Psoas muscle (tissue), 8 donors: Measurements from ENCODE around the gene ZBP1. TPM values are rescaled to one million over a fixed set of nuclear protein-coding genes. Genes with fewer than 3 reads are reported as not detected.

ENCODE experiments used
- ATAC-seq, 4 donors: fragments of 200-7000 bp; cut with Tn5 transposase; one replicate each; pipeline ENCODE4 v1.9.1; 2020; ENCODE audit warnings: moderate library complexity in 3 of 4, mild to moderate bottlenecking in 2 of 4
- DNase-seq, 2 donors: peaks; one replicate each; pipeline ENCODE4 v3.0.0-alpha.2; 2020
- H3K27ac ChIP-seq: fragments of 200-600 bp; one replicate; pipeline ENCODE4 v1.8.0; 2022
- H3K27me3 ChIP-seq, 3 donors: fragments of 200-600 bp in 1 of 3; one replicate each; pipeline versions ENCODE4 v1.6.1 to v1.8.0; 2013 to 2022; ENCODE audit warnings: low read length in 2 of 3, mild to moderate bottlenecking in 2 of 3, moderate library complexity in 1 of 3; ENCODE audit not compliant: insufficient read depth in 3 of 3
- H3K36me3 ChIP-seq, 2 donors: fragments of 200-600 bp in 1 of 2; one replicate each; pipeline versions ENCODE4 v1.6.1 to v1.8.0; 2013 to 2022; ENCODE audit warnings: low read depth in 1 of 2, mild to moderate bottlenecking in 1 of 2, moderate library complexity in 1 of 2; ENCODE audit not compliant: insufficient read depth in 1 of 2
- H3K4me1 ChIP-seq: fragments of 200-600 bp; one replicate; pipeline ENCODE4 v1.8.0; 2022
- H3K4me3 ChIP-seq: fragments of 200-600 bp; one replicate; pipeline ENCODE4 v1.8.0; 2022; ENCODE audit warnings: mild to moderate bottlenecking
- H3K9me3 ChIP-seq: fragments of 200-600 bp; one replicate; pipeline ENCODE4 v1.8.0; 2022
- WGBS, 3 donors: extraction: QIAGEN DNeasy Blood & Tissue Kit; methylation state at CpG; one replicate each; pipeline versions ENCODE4 v1.1.6 to v1.1.7; 2013; 5-methylcytosine and 5-hydroxymethylcytosine counted together
- intact Hi-C, 2 donors: fragments of 100-400 bp; cut with DNase I; formaldehyde crosslinking; loops; one replicate each; pipeline versions ENCODE4 v1.11.0 to v1.14.2; 2022
- polyA plus RNA-seq, 3 donors: library from polyadenylated mRNA; stranded (reverse); fragments of 200-250 nt; gene quantifications; one replicate each; pipeline ENCODE4 v1.2.3, GENCODE V29; 2013
- total RNA-seq, 4 donors: library from RNA; stranded (reverse); fragmentation: NEBNext Ultra II Directional in 2 of 4; extraction: Animal tissue kit (Norgen Biotek cat#: 25700) in 2 of 4; gene quantifications; one replicate each; pipeline versions ENCODE4 v1.2.1 to v1.2.4, GENCODE V29; 2021 to 2023
- TF ChIP-seq, protein P1 (sequence below): fragments of 200-600 bp; IDR thresholded peaks from one replicate; pipeline ENCODE4 v1.8.0; 2022; ENCODE audit warnings: antibody characterized with exemption
- donor health status: healthy with polysubstance abuse.
- donor health status: DM: no; HTN: no; CAD: no; lungs with moderate emphysema.
- donor health status: Bipolar disorder and iron deficiency.
- donor health status: healthy.
- donor health status: DM: yes; HTN: yes; CAD: no.
- donor health status: DM: no; HTN: no; CAD: no.
- donor health status: DM: no; HTN: no; CAD: no.
- donor health status: DM: yes; HTN: yes; CAD: no.

The ZBP1 gene
- total and polyA plus RNA-seq, 7 donors, result 0.07 to 0.50 (median 0.20) TPM; not detected in 2

DNA sequence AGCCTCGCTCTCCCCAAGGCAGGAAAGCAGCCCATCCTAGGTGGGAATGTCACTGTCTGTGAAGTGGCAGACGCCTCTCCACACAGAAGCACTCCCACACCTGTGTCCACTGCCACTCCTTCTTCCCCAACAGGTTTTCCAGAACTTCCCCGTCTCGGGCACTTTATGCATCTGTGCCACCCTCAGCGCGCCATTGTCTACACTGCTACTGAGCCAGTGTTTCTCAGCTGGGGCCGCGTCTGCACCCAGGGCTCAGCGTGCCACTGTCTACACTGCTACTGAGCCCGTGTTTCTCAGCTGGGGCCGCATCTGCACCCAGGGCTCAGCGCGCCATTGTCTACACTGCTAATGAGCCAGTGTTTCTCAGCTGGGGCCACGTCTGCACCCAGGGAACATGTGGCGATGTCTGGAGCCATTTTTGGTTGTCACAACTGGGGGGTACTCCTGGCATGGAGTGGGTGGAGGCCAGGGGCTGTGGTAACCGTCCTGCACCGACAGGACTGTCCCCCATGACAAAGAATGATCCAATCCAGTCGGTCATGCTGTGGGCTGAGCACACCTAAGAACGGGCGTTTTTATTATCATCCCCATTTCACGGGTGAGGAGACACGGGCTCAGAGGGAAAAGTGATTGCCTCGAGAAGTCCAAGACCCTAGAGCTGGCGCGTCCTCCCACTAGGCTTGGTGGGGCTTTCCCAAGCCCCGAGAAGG, 41.7 kb upstream of the ZBP1 start:
- H3K27ac ChIP-seq, result no peak overlapping the region
- H3K4me1 ChIP-seq, result peaks cover 11% of the 10 kb centered on the region
- TF ChIP-seq, protein P1, sequence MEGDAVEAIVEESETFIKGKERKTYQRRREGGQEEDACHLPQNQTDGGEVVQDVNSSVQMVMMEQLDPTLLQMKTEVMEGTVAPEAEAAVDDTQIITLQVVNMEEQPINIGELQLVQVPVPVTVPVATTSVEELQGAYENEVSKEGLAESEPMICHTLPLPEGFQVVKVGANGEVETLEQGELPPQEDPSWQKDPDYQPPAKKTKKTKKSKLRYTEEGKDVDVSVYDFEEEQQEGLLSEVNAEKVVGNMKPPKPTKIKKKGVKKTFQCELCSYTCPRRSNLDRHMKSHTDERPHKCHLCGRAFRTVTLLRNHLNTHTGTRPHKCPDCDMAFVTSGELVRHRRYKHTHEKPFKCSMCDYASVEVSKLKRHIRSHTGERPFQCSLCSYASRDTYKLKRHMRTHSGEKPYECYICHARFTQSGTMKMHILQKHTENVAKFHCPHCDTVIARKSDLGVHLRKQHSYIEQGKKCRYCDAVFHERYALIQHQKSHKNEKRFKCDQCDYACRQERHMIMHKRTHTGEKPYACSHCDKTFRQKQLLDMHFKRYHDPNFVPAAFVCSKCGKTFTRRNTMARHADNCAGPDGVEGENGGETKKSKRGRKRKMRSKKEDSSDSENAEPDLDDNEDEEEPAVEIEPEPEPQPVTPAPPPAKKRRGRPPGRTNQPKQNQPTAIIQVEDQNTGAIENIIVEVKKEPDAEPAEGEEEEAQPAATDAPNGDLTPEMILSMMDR, result no peak
- ATAC-seq (no peak), DNase-seq (no peak)
- H3K9me3 ChIP-seq, result no peaks in the 10 kb centered on the region
- H3K36me3 ChIP-seq, result no peaks in the 10 kb centered on the region
- intact Hi-C loops, result no loop called here
- WGBS, 3 donors, result 81 to 91% (median 88%) methylated on average over 26 of the region's 26 CpGs
- no peak overlapping the region for H3K4me3 ChIP-seq
- no peaks in the 10 kb centered on the region for H3K27me3 ChIP-seq

DNA sequence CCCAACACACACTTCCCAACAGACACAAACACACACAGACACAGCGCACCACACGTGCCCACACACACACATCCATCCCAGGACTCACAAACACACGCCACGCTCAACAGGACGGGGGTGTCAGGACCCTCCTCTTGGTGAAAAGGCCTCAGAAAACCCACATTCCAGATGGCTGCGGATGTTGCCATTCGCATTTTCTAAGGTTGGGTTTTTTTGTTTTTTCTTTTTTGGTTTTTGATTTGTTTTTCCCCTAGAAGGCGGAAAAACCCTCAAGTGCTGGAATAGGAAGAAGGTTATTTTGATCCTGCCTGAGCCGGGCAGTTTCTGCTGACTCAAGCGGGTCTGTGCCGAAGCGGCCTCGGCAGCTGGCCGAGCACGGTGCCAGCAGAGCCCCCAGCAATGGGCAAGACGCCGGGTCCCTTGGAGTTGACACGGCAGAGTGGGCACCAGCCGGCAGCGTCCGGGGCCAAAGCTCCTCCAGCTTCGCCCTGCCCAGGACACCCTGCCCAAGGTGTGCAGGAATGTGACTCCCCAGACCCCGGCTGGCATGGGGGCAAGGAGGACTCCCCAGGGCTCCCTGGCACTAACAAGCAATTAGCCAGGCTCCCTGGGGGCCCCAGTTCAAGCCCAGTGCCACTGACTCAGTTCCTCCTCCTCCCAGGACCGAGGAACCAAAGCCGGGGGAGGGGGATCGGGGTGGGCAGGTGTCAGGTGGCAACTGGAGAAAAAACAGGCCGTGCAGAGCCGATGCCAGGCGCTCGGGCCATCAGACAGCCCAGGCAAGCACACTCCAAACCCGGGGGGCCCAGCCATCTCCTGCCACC, 40.9 kb upstream of the ZBP1 start:
- intact Hi-C loops, result no loop called here
- Histone ChIP-seq H3K27ac (no peak overlapping the region), H3K9me3 (no peaks in the 10 kb centered on the region), H3K4me3 (peak overlapping the region; percentile 37), H3K36me3 (no peaks in the 10 kb centered on the region), H3K4me1 (peaks cover 11% of the 10 kb centered on the region), H3K27me3 (no peaks in the 10 kb centered on the region)
- ATAC-seq (peak in 1 of 4 donors; percentile 37), DNase-seq (peak in 1 of 2 donors; percentile 48)
- TF ChIP-seq, protein P1, result no peak
- WGBS, 3 donors, result 40 to 50% (median 46%) methylated on average over 30 to 31 of the region's 31 CpGs

DNA sequence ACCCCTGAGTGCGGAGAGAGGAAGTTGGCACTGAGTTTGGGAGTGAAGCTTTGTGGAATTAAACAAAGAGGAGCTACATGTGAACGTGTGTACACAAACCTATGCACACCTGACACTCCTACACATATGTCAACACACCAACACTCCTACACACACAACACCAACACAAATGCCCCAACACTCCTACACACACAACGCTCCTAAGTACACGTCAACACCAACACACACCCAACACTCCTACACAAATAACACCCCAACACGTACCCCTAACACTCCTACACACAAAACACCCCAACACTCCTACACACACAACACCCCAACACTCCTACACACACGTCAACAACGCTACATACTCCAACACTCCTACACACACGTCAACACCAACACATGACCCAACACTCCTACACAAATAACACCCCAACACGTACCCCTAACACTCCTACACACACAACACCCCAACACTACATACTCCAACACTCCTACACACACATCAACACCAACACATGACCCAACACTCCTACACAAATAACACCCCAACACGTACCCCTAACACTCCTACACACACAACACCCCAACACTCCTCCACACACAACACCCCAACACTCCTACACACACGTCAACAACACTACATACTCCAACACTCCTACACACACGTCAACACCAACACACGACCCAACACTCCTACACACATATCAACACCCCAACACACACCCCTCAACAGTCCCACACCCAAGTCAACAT, 40.1 kb upstream of the ZBP1 start:
- no peaks in the 10 kb centered on the region for H3K9me3 ChIP-seq
- no peaks in the 10 kb centered on the region for H3K36me3 ChIP-seq
- 92 to 93% (median 92%) methylated on average over 13 of the region's 13 CpGs for WGBS, 3 donors
- no peaks in the 10 kb centered on the region for H3K27me3 ChIP-seq
- no peak for DNase-seq
- no peak overlapping the region for H3K4me3 ChIP-seq
- TF ChIP-seq, protein P1, result no peak
- ATAC-seq, result no peak
- peaks cover 11% of the 10 kb centered on the region for H3K4me1 ChIP-seq
- intact Hi-C loops, result no loop called here
- no peak overlapping the region for H3K27ac ChIP-seq

DNA sequence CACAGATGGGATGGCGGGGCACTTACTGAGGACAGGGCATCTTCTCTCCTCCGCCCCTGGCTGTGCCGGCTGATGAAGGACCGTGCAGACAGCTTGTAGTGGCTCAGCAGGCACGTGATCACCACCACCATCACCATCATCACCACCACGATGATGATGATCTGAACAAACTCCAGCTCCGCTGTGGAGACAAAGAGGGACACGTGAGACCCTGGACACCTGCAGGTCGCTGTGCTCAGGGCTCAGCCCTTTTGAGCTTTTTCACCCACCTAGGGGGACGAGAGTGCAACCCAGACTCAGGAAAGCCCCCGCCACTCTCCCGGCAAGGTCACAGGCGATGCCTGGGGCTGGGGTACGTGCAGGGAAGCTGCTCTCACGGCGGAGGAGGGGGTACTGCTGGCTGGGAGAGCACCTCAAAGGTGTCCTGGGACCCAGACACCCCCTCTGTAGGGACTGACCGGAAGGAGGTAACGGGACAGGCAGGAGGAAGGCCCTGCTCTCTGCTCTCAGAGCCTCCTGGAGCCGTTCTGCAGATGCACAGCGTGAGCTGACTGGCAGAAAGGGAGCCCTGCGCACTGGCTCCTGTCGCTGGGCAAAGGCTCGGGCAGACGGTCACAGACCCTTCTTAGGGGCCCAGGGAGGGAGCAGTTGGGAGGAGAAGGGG, 39.4 kb upstream of the ZBP1 start:
- no peaks in the 10 kb centered on the region for H3K9me3 ChIP-seq
- H3K27ac ChIP-seq, result no peak overlapping the region
- no peaks in the 10 kb centered on the region for H3K27me3 ChIP-seq
- intact Hi-C loops, result loop anchor here (5.0 to 10.0 kb wide), 4 partner anchors 58 to 425 kb away; no protein-coding TSS in a partner anchor
- DNase-seq (peak in 1 of 2 donors; percentile 50), ATAC-seq (no peak)
- H3K36me3 ChIP-seq, result no peaks in the 10 kb centered on the region
- no peak overlapping the region for H3K4me3 ChIP-seq
- TF ChIP-seq, protein P1, result no peak
- WGBS, 3 donors, result 94 to 96% (median 95%) methylated on average over 24 of the region's 24 CpGs
- H3K4me1 ChIP-seq, result peaks cover 11% of the 10 kb centered on the region
